IMR-90 (cell line): ENCODE results near the gene NDUFS7.

Experiments
- CEBPB ChIP-seq: IDR thresholded peaks from 2 replicates; pipeline ENCODE4 v1.6.1; 2012; ENCODE audit warnings: low read depth, low read length, improper control_type of control experiment
- FOS ChIP-seq: fragments of 150-350 bp; IDR thresholded peaks from 2 replicates; pipeline ENCODE4 v1.6.1; 2016; ENCODE audit warnings: low read depth, low read length
- MXI1 ChIP-seq: IDR thresholded peaks from 2 replicates; pipeline ENCODE4 v1.6.1; 2012; ENCODE audit warnings: low read depth, mild to moderate bottlenecking, low read length, moderate library complexity, borderline replicate concordance
- NFE2L2 ChIP-seq: fragments of 150-350 bp; IDR thresholded peaks from 2 replicates; pipeline ENCODE4 v1.6.1; 2016; ENCODE audit warnings: low read depth, mild to moderate bottlenecking, low read length
- POLR2A ChIP-seq: IDR thresholded peaks from 2 replicates; pipeline ENCODE4 v1.6.1; 2012; ENCODE audit warnings: mild to moderate bottlenecking, low read depth, low read length
- RAD21 ChIP-seq: IDR thresholded peaks from 2 replicates; pipeline ENCODE4 v1.6.1; 2012; ENCODE audit warnings: low read length, improper control_type of control experiment
- RCOR1 ChIP-seq: IDR thresholded peaks from 2 replicates; pipeline ENCODE4 v1.6.1; 2012; ENCODE audit warnings: mild to moderate bottlenecking, low read length, improper control_type of control experiment; ENCODE audit not compliant: insufficient replicate concordance
- RFX5 ChIP-seq: IDR thresholded peaks from 2 replicates; pipeline ENCODE4 v1.8.0; 2012; ENCODE audit warnings: low read depth, mild to moderate bottlenecking, low read length, moderate library complexity
- SMC3 ChIP-seq: fragments of 150-350 bp; IDR thresholded peaks from 2 replicates; pipeline ENCODE4 v1.6.1; 2016; ENCODE audit warnings: low read depth, mild to moderate bottlenecking, antibody characterized with exemption, low read length, moderate library complexity
- TF ChIP-seq, protein P1 (sequence below): conservative IDR thresholded peaks from 2 replicates; pipeline ENCODE4 v1.5.1; 2012; ENCODE audit warnings: mild to moderate bottlenecking, low read depth, low read length, improper control_type of control experiment
- TF ChIP-seq, protein P2 (sequence below): fragments of 150-350 bp; IDR thresholded peaks from 2 replicates; pipeline ENCODE4 v1.6.1; 2016; ENCODE audit warnings: low read depth, mild to moderate bottlenecking, low read length, moderate library complexity, borderline replicate concordance
- TF ChIP-seq, protein P3 (sequence below): fragments of 150-350 bp; IDR thresholded peaks from 2 replicates; pipeline ENCODE4 v1.6.1; 2017; ENCODE audit warnings: mild to moderate bottlenecking, antibody characterized with exemption, low read length, low read depth

DNA sequence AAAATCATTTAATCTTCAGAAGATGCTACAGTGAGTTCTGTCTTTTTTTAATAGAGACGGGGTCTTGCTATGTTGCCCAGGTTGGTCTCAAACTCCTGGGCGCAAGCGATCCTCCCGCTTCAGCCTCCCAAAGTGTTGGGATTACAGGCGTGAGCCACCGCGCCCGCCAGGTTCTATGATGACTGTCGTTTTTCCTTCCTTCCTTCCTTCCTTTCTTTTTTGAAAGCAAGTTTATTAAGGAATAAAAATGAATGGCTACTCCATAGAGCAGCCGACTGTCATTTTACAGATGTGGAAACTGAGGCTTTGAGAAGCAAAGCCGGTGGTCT is 18.1 kb downstream of the NDUFS7 start:
- TF ChIP-seq, protein P1, sequence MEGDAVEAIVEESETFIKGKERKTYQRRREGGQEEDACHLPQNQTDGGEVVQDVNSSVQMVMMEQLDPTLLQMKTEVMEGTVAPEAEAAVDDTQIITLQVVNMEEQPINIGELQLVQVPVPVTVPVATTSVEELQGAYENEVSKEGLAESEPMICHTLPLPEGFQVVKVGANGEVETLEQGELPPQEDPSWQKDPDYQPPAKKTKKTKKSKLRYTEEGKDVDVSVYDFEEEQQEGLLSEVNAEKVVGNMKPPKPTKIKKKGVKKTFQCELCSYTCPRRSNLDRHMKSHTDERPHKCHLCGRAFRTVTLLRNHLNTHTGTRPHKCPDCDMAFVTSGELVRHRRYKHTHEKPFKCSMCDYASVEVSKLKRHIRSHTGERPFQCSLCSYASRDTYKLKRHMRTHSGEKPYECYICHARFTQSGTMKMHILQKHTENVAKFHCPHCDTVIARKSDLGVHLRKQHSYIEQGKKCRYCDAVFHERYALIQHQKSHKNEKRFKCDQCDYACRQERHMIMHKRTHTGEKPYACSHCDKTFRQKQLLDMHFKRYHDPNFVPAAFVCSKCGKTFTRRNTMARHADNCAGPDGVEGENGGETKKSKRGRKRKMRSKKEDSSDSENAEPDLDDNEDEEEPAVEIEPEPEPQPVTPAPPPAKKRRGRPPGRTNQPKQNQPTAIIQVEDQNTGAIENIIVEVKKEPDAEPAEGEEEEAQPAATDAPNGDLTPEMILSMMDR = no peak
- TF ChIP-seq POLR2A = no peak
- no peak for TF ChIP-seq NFE2L2
- TF ChIP-seq, protein P2, sequence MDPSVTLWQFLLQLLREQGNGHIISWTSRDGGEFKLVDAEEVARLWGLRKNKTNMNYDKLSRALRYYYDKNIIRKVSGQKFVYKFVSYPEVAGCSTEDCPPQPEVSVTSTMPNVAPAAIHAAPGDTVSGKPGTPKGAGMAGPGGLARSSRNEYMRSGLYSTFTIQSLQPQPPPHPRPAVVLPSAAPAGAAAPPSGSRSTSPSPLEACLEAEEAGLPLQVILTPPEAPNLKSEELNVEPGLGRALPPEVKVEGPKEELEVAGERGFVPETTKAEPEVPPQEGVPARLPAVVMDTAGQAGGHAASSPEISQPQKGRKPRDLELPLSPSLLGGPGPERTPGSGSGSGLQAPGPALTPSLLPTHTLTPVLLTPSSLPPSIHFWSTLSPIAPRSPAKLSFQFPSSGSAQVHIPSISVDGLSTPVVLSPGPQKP = no peak
- TF ChIP-seq CEBPB = no peak
- TF ChIP-seq RCOR1 = no peak
- no peak for TF ChIP-seq SMC3
- TF ChIP-seq RFX5 = no peak
- TF ChIP-seq, protein P3, sequence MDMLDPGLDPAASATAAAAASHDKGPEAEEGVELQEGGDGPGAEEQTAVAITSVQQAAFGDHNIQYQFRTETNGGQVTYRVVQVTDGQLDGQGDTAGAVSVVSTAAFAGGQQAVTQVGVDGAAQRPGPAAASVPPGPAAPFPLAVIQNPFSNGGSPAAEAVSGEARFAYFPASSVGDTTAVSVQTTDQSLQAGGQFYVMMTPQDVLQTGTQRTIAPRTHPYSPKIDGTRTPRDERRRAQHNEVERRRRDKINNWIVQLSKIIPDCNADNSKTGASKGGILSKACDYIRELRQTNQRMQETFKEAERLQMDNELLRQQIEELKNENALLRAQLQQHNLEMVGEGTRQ = no peak
- TF ChIP-seq RAD21 = no peak
- no peak for TF ChIP-seq MXI1
- no peak for TF ChIP-seq FOS
